ENCODE data around the gene REG3G. TPM values are rescaled to one million over a fixed set of nuclear protein-coding genes. Genes with fewer than 3 reads are reported as not detected.

The REG3G gene
- total RNA-seq = not detected

GRCh38 chr2:79025421-79025820 is at the start of gene REG3G:
Gene REG3G, plus strand, starts transcription at chr2:79025702. Its CDS starts 392 bp downstream, at chr2:79026094.

Other genes starting within 250 kb of the REG3G start
- gene REG1B, start 62.3 kb downstream of the REG3G start, total RNA-seq = not detected
- not detected for gene REG1A, start 94.8 kb downstream of the REG3G start, total RNA-seq
- gene REG3A, start 134.1 kb downstream of the REG3G start, total RNA-seq = not detected

Data from metanephros (tissue), 1 donor.